Esophagus squamous epithelium (tissue), 4 donors: ENCODE measurements around the gene CAMK1D.

Source experiments
- POLR2A ChIP-seq, 4 donors: fragments of 450-650 bp; IDR thresholded peaks; one replicate each; pipeline ENCODE4 v1.6.1; 2017; ENCODE audit warnings: antibody characterized with exemption in 4 of 4, mild to moderate bottlenecking in 4 of 4, moderate library complexity in 3 of 4
- TF ChIP-seq, protein P1 (sequence below), 6 experiments: fragments of 450-650 bp in 4 of 6; fragments of 200-600 bp in 2 of 6; sonication (generic) in 2 of 6; IDR thresholded peaks; one replicate each; pipeline ENCODE4 v1.5.1; 2016 to 2019; ENCODE audit warnings: antibody characterized with exemption in 6 of 6, mild to moderate bottlenecking in 4 of 6, moderate library complexity in 4 of 6

DNA sequence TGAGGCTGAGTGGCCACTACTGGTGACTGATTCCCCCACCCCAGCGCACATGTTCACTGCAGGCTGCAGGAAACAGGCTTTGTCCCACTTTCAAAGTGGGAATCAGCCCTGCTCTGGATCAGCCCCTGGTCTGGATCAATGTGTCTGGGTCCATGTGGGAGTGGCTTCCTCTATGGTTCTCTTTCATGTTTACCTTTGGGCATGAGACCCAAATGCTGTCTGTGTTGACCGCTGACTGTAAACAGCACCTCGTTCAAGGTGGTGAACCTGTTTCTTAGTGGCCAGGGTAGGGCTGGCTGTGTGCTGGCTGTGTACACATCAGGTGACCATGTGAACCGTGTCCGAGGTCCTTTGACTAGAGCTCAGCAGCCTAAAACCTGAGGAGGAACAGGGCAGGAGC is 121.8 kb downstream of the CAMK1D start:
- no peak for TF ChIP-seq POLR2A (IDR thresholded peaks at IDR 0.05)
- TF ChIP-seq, protein P1, sequence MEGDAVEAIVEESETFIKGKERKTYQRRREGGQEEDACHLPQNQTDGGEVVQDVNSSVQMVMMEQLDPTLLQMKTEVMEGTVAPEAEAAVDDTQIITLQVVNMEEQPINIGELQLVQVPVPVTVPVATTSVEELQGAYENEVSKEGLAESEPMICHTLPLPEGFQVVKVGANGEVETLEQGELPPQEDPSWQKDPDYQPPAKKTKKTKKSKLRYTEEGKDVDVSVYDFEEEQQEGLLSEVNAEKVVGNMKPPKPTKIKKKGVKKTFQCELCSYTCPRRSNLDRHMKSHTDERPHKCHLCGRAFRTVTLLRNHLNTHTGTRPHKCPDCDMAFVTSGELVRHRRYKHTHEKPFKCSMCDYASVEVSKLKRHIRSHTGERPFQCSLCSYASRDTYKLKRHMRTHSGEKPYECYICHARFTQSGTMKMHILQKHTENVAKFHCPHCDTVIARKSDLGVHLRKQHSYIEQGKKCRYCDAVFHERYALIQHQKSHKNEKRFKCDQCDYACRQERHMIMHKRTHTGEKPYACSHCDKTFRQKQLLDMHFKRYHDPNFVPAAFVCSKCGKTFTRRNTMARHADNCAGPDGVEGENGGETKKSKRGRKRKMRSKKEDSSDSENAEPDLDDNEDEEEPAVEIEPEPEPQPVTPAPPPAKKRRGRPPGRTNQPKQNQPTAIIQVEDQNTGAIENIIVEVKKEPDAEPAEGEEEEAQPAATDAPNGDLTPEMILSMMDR (IDR thresholded peaks at IDR 0.05): no peak
